GM12872 (cell line): ENCODE results near the gene CHD9NB.

Experiments used
- CTCF ChIP-seq: IDR thresholded peaks from 3 replicates; pipeline ENCODE4 v1.5.1; 2011; ENCODE audit warnings: low read depth, mild to moderate bottlenecking, low read length, moderate library complexity; ENCODE audit not compliant: insufficient read depth

CHD9NB gene

GRCh38 chr16:53042235-53042701 lies 10.4 kb downstream of the CHD9NB start:
- no peak for TF ChIP-seq CTCF

GRCh38 chr16:53041320-53042051 lies 11.2 kb downstream of the CHD9NB start:
- TF ChIP-seq CTCF: no peak

- no peak for TF ChIP-seq CTCF
These were observed 11.9 kb downstream of the CHD9NB start for GRCh38 chr16:53040788-53041187.

GRCh38 chr16:53036066-53036465 lies 16.6 kb downstream of the CHD9NB start:
- no peak for TF ChIP-seq CTCF

- no peak for TF ChIP-seq CTCF
These were observed 17.3 kb downstream of the CHD9NB start for GRCh38 chr16:53035176-53035942.

- no peak for TF ChIP-seq CTCF
These were observed 18.4 kb downstream of the CHD9NB start for GRCh38 chr16:53034306-53034705.

- no peak for TF ChIP-seq CTCF
These were observed 21.3 kb downstream of the CHD9NB start for GRCh38 chr16:53031323-53031942.
